Mucosa of descending colon (tissue), 3 donors: ENCODE measurements around the gene HMSD. TPM values are rescaled to one million over a fixed set of nuclear protein-coding genes. Genes with fewer than 3 reads are reported as not detected.

ENCODE experiments used
- ATAC-seq: fragments of 200-7000 bp; cut with Tn5 transposase; one replicate; pipeline ENCODE4 v1.9.1; 2020; ENCODE audit warnings: mild to moderate bottlenecking, moderate library complexity
- DNase-seq, 3 donors: peaks; one replicate each; pipeline ENCODE4 v3.0.0-alpha.2; 2020
- H3K36me3 ChIP-seq: fragments of 200-600 bp; one replicate; pipeline ENCODE4 v1.8.0; 2021; ENCODE audit warnings: low read depth, mild to moderate bottlenecking
- H3K4me1 ChIP-seq: fragments of 200-600 bp; one replicate; pipeline ENCODE4 v1.8.0; 2021; ENCODE audit warnings: low read depth, mild to moderate bottlenecking
- H3K4me3 ChIP-seq: fragments of 200-600 bp; one replicate; pipeline ENCODE4 v1.8.0; 2021; ENCODE audit warnings: mild to moderate bottlenecking
- H3K9me3 ChIP-seq: fragments of 200-600 bp; one replicate; pipeline ENCODE4 v1.8.0; 2021; ENCODE audit warnings: mild to moderate bottlenecking
- CTCF ChIP-seq: fragments of 200-600 bp; IDR thresholded peaks from one replicate; pipeline ENCODE4 v1.8.0; 2022; ENCODE audit warnings: antibody characterized with exemption, mild to moderate bottlenecking
- intact Hi-C, 2 donors: fragments of 100-400 bp; cut with DNase I in 1 of 2; cut with micrococcal nuclease in 1 of 2; formaldehyde crosslinking; loops; one replicate each; pipeline versions ENCODE4 v1.11.0 to v1.11.1; 2022; cut with DNase I, micrococcal nuclease
- total RNA-seq, 3 donors: library from RNA; stranded (reverse); fragmentation: NEBNext Ultra II Directional in 2 of 3; extraction: Animal tissue kit (Norgen Biotek cat#: 25700) in 2 of 3; gene quantifications; one replicate each; pipeline versions ENCODE4 v1.2.1 to v1.2.4, GENCODE V29; 2021 to 2023
- donor health status: DM: no; HTN: no; CAD: no; lungs with moderate emphysema.
- donor health status: DM: no; HTN: no; CAD: no.
- donor health status: DM: no; HTN: yes; CAD: no.

The HMSD gene
- total RNA-seq, 3 donors from 2014 or later = 0.22 to 0.38 TPM; not detected in 1

GRCh38 chr18:63981719-63982118 is 32.6 kb downstream of the HMSD start:
- ATAC-seq (peak; percentile 29), DNase-seq (no peak)
- no peaks in the 10 kb centered on the region for H3K36me3 ChIP-seq
- TF ChIP-seq CTCF = no peak
- intact Hi-C loops = no loop called here
- H3K4me1 ChIP-seq = peaks cover 7% of the 10 kb centered on the region
- no peaks in the 10 kb centered on the region for H3K9me3 ChIP-seq
- H3K4me3 ChIP-seq = no peak overlapping the region

GRCh38 chr18:63982361-63982760 is 33.3 kb downstream of the HMSD start:
- Histone ChIP-seq H3K9me3 (no peaks in the 10 kb centered on the region), H3K4me1 (peaks cover 7% of the 10 kb centered on the region), H3K4me3 (no peak overlapping the region), H3K36me3 (no peaks in the 10 kb centered on the region)
- no peak for ATAC-seq
- intact Hi-C loops = no loop called here
- no peak for TF ChIP-seq CTCF
- no peak for DNase-seq

- H3K36me3 ChIP-seq = no peaks in the 10 kb centered on the region
- H3K4me1 ChIP-seq = no peaks in the 10 kb centered on the region
- DNase-seq (no peak), ATAC-seq (no peak)
- no peak overlapping the region for H3K4me3 ChIP-seq
- TF ChIP-seq CTCF = no peak
- no peaks in the 10 kb centered on the region for H3K9me3 ChIP-seq
- intact Hi-C loops = no loop called here
Measured at GRCh38 chr18:63986885-63987284, 37.8 kb downstream of the HMSD start.

GRCh38 chr18:63987743-63988142 is 38.6 kb downstream of the HMSD start:
- DNase-seq = no peak
- intact Hi-C loops = no loop called here
- no peak for ATAC-seq
- H3K9me3 ChIP-seq = no peaks in the 10 kb centered on the region
- H3K36me3 ChIP-seq = no peaks in the 10 kb centered on the region
- no peak for TF ChIP-seq CTCF
- H3K4me1 ChIP-seq = no peaks in the 10 kb centered on the region
- no peak overlapping the region for H3K4me3 ChIP-seq

GRCh38 chr18:63992751-63993150 is 43.6 kb downstream of the HMSD start:
- TF ChIP-seq CTCF = no peak
- no peak for DNase-seq
- H3K9me3 ChIP-seq = no peaks in the 10 kb centered on the region
- no peaks in the 10 kb centered on the region for H3K36me3 ChIP-seq
- ATAC-seq = no peak
- no peaks in the 10 kb centered on the region for H3K4me1 ChIP-seq
- no peak overlapping the region for H3K4me3 ChIP-seq
- intact Hi-C loops = no loop called here

GRCh38 chr18:63994783-63995399 is 45.8 kb downstream of the HMSD start:
- DNase-seq (peak in 2 of 3 donors; percentile 42 to 60), ATAC-seq (peak; percentile 77)
- H3K4me1 ChIP-seq = no peaks in the 10 kb centered on the region
- intact Hi-C loops = no loop called here
- no peaks in the 10 kb centered on the region for H3K9me3 ChIP-seq
- H3K4me3 ChIP-seq = no peak overlapping the region
- H3K36me3 ChIP-seq = no peaks in the 10 kb centered on the region
- peak; percentile 62 for TF ChIP-seq CTCF
